GM12873 (cell line): ENCODE measurements around the gene IL23R.

Experiments
- CTCF ChIP-seq: IDR thresholded peaks from 2 replicates; pipeline ENCODE4 v1.5.1; 2012; ENCODE audit warnings: low read depth, mild to moderate bottlenecking, moderate library complexity, low read length, control low read depth; ENCODE audit not compliant: insufficient read depth; ENCODE audit errors: missing control alignments

Gene IL23R

GRCh38 chr1:67242016-67242415 is 75.8 kb downstream of the IL23R start:
- TF ChIP-seq CTCF, result no peak

- no peak for TF ChIP-seq CTCF
Measured at GRCh38 chr1:67250051-67250653, 83.9 kb downstream of the IL23R start.

- no peak for TF ChIP-seq CTCF
Measured at GRCh38 chr1:67256291-67257172, 90.3 kb downstream of the IL23R start.

GRCh38 chr1:67257173-67257535 is 90.9 kb downstream of the IL23R start:
- TF ChIP-seq CTCF, result no peak

GRCh38 chr1:67261680-67262079 is 95.4 kb downstream of the IL23R start:
- TF ChIP-seq CTCF, result peak; percentile 30

GRCh38 chr1:67262735-67263134 is 96.5 kb downstream of the IL23R start:
- TF ChIP-seq CTCF, result no peak

GRCh38 chr1:67264152-67264551 is 97.9 kb downstream of the IL23R start:
- no peak for TF ChIP-seq CTCF
